ENCODE measurements around the gene HYI.

GRCh38 chr1:43437031-43437973 is 16.4 kb downstream of the HYI start:
- TF ChIP-seq POLR2A (IDR thresholded peaks at IDR 0.05) (no peak), EP300 (IDR thresholded peaks at IDR 0.05) (no peak), CTCF (IDR thresholded peaks at IDR 0.05) (no peak), POLR2AphosphoS5 (IDR thresholded peaks at IDR 0.05) (no peak)
